GM19193 (cell line): ENCODE results near the gene TBC1D23.
A peak's percentile ranks its signal among the peaks of the same experiment; 100 is the strongest.

Experiments
- POLR2A ChIP-seq: IDR thresholded peaks from 4 replicates; pipeline ENCODE4 v1.6.1; 2011; ENCODE audit not compliant: insufficient read depth, insufficient read length; ENCODE audit errors: extremely low read depth

The TBC1D23 gene

DNA sequence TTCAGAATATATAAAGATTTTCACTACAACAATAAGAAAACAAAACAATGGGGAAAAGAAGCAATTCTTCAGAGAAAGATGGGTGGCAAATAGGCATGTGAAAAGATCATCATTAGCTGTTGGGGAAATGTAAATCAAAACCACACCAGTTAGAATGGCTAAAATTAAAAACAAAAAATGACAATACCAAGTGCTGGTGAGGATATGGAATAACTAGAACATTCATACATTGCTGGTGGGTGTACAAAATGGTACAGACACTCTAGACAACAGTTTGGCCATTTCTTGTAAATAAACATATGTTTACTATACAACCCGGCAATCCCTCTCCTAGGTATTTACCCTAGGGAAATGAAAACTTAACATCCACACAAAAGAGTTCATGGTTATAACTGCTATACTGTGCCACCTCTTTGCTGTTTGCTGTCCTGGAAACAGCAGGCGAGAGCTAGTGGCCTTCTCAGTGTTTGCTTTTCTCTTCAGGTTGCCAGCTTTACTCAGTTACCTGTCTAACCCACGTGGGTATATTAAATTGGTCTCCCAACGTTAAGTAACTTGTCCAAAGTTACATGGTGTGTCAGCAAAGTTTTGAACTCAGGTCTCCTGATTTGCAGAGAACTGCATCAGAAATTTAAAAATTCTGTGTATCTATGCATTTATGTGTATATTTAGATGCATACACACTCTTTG is 69.2 kb downstream of the TBC1D23 start:
- TF ChIP-seq POLR2A, result no peak

DNA sequence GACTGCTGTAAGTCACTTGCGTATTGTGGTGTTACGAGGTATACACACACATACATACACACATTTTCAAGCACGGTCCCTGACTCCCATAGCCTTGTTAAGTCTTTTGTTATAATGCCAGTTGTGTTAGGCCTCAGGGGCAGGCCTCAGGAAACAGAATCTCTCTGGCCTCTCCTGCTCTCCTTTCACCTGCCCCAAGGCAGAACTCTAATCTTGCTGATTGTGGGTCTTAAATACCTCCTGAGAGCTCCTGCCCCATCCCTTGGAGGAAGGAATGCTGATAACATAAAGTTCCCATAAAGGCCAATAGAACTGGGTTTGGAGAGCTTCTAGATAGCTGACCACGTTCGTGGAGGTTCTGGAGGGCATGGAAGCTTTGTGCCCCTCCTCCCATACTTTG is 69.9 kb downstream of the TBC1D23 start:
- TF ChIP-seq POLR2A, result no peak

GRCh38 chr3:100331660-100332059 is 70.9 kb downstream of the TBC1D23 start:
- TF ChIP-seq POLR2A, result no peak

DNA sequence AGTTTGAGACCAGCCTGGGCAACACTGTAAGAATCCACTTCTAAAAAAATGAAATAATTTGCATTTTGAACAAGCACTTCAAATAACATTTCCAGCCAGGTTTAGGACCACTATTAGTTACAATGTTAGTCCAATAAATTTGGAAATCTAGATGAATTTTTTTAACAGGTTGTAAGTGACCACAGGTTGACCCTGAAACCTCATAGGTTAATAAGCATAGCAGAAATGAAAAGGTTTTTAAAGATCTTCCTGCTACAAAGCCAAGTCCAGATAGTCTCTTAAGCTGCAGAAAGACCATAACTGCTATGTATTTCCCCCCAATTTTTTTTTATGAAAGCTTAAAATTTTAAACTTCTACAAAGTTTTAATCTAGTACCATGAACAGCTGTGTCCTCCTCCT is 72.3 kb downstream of the TBC1D23 start:
- no peak for TF ChIP-seq POLR2A

- no peak for TF ChIP-seq POLR2A
Measured at GRCh38 chr3:100333970-100334487, 73.2 kb downstream of the TBC1D23 start.

GRCh38 chr3:100334488-100335351 is 73.9 kb downstream of the TBC1D23 start, which contains the start of gene NIT2:
Gene NIT2 (plus strand): TSS chr3:100334757. CDS start chr3:100334792, 35 bp downstream.
- peak; percentile 89 for TF ChIP-seq POLR2A

- TF ChIP-seq POLR2A, result no peak
Measured at GRCh38 chr3:100335434-100335833, 74.6 kb downstream of the TBC1D23 start.

DNA sequence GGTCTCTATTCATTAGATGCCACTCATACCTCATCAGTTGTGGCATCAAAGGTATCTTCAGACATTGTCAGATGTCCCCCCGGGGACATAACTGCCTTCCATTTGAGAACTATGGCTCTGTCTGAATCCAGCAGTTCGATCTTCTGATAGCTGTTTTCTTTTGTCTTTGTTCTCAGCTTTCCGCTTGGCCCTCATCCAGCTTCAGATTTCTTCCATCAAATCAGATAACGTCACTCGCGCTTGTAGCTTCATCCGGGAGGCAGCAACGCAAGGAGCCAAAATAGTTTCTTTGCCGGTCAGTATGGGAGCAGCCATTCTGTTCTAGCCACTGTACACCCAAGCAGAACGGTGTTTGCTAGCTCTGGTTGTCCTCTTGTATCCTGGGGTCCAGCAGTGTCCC is 78.1 kb downstream of the TBC1D23 start:
- TF ChIP-seq POLR2A, result no peak

- TF ChIP-seq POLR2A, result no peak
Measured at GRCh38 chr3:100339786-100340185, 79.0 kb downstream of the TBC1D23 start.

DNA sequence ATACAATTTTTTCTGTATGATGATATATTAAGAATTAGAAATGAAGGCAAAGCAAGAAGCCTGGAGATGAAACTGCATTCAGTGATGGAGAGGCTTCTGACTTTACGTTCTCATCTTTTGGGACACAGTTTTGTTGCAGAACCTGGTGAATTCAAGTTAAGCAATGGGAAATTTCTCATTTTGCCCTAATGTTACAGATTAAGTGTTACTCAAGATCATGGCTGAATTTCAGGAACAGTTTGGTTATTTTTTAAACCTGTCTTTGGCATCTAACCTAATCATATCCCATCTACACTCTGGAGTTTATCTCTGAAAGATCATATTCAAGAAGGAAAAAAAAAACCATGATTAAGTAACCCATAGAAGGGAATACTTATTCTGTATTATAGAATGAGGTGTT is 79.7 kb downstream of the TBC1D23 start:
- no peak for TF ChIP-seq POLR2A

- no peak for TF ChIP-seq POLR2A
Measured at GRCh38 chr3:100348727-100349126, 87.9 kb downstream of the TBC1D23 start.

DNA sequence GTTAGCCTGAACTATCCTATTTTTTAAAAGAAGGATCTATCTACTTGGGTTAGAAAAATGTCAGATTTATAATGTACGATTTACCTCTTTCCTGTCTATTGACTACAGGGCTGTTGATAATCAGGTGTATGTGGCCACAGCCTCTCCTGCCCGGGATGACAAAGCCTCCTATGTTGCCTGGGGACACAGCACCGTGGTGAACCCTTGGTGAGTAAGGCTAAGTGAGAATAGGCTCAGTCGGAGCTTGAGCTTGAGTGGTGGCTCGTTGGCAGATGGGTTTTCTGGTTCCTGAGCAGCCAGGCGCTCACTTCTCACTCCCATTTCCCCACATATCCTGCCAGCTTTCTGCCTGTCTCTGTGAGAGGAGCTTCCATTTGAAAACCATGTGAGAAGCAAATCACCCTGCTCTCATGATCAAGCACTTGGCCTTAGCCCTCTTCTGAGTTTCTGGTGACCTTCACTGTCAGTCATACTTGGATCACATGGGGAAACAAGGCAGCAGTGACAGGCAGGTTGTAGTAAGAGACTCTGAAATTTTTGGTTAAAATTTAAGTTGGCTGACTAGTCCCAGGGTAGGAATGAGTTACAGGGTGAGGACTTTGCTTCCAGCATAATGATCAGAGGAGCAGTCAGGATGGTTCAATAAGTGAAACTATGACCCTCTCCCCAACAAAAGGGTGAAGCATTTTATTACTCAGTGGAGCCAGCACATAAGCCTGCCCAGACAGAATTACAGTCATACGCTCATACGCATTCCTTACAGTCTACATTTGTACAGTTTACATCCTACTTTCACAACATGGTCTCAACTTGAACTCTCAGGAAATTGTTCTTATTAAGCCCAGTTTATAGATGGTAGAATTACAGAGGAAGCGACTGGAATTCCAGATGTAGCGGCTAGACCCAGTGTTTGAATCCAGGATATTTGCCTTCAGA is 91.8 kb downstream of the TBC1D23 start:
- TF ChIP-seq POLR2A, result no peak

- no peak for TF ChIP-seq POLR2A
Measured at GRCh38 chr3:100354850-100355249, 94.1 kb downstream of the TBC1D23 start.

- no peak for TF ChIP-seq POLR2A
Measured at GRCh38 chr3:100358413-100358812, 97.6 kb downstream of the TBC1D23 start.

DNA sequence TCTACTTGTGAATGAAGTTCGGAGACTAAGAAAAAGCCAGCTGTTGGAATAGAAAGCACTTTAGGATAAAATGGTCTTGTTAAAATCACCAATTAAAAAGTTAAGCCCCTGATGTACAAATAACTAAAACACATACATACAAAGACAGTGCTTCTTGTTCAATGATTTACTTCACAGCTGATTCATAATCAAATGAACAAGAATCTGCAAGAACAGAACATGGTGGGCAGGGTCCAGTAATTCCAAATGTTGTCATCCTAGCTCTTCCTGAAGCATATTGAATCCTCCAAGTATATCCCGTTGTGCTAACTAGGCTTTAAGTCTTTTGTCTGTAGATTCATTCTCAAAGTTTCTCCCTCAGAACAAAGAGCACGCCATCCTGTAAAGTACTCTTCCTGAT is 98.2 kb downstream of the TBC1D23 start:
- no peak for TF ChIP-seq POLR2A
